GM18870 (cell line): ENCODE data around the gene RNF145.

ENCODE experiments used
- ATAC-seq: cut with Tn5 transposase; IDR thresholded peaks from one replicate; pipeline ENCODE4 v1.9.1; 2021; ENCODE audit warnings: moderate library complexity; ENCODE audit not compliant: unreplicated experiment

Gene RNF145

GRCh38 chr5:159198063-159199036 is 11.0 kb downstream of the RNF145 start:
- ATAC-seq, result peak; percentile 95

GRCh38 chr5:159195775-159196174 is 13.6 kb downstream of the RNF145 start:
- no peak for ATAC-seq

- ATAC-seq, result no peak
Measured at GRCh38 chr5:159190170-159190569, 19.2 kb downstream of the RNF145 start.

GRCh38 chr5:159189310-159189709 is 20.0 kb downstream of the RNF145 start:
- ATAC-seq, result no peak

GRCh38 chr5:159187719-159188118 is 21.6 kb downstream of the RNF145 start:
- ATAC-seq, result no peak

- ATAC-seq, result no peak
Measured at GRCh38 chr5:159186319-159186718, 23.0 kb downstream of the RNF145 start.

GRCh38 chr5:159185773-159186172 is 23.6 kb downstream of the RNF145 start:
- no peak for ATAC-seq

- no peak for ATAC-seq
Measured at GRCh38 chr5:159184858-159185381, 24.4 kb downstream of the RNF145 start.

- no peak for ATAC-seq
Measured at GRCh38 chr5:159184236-159184635, 25.1 kb downstream of the RNF145 start.

GRCh38 chr5:159183247-159183646 is 26.1 kb downstream of the RNF145 start:
- ATAC-seq, result no peak

- ATAC-seq, result no peak
Measured at GRCh38 chr5:159182691-159183090, 26.7 kb downstream of the RNF145 start.

GRCh38 chr5:159181651-159182050 is 27.7 kb downstream of the RNF145 start:
- ATAC-seq, result no peak

GRCh38 chr5:159181152-159181551 is 28.2 kb downstream of the RNF145 start:
- peak; percentile 42 for ATAC-seq

GRCh38 chr5:159179529-159180305 is 29.6 kb downstream of the RNF145 start:
- ATAC-seq, result no peak

GRCh38 chr5:159178978-159179377 is 30.4 kb downstream of the RNF145 start:
- peak; percentile 89 for ATAC-seq

- no peak for ATAC-seq
Measured at GRCh38 chr5:159175547-159175946, 33.8 kb downstream of the RNF145 start.

- no peak for ATAC-seq
Measured at GRCh38 chr5:159174511-159175168, 34.7 kb downstream of the RNF145 start.

GRCh38 chr5:159171274-159171673 is 38.1 kb downstream of the RNF145 start:
- no peak for ATAC-seq

GRCh38 chr5:159170021-159170420 is 39.3 kb downstream of the RNF145 start:
- no peak for ATAC-seq

- ATAC-seq, result no peak
Measured at GRCh38 chr5:159166416-159166815, 42.9 kb downstream of the RNF145 start.

- ATAC-seq, result no peak
Measured at GRCh38 chr5:159163701-159164046, 45.7 kb downstream of the RNF145 start.
